ENCODE data around the gene PKDCC.
"Not testable (repeated sequence)": the region's sequence is repeated elsewhere in the genome, so short reads cannot be mapped to it uniquely, and the experiment has no call there.

PKDCC gene

DNA sequence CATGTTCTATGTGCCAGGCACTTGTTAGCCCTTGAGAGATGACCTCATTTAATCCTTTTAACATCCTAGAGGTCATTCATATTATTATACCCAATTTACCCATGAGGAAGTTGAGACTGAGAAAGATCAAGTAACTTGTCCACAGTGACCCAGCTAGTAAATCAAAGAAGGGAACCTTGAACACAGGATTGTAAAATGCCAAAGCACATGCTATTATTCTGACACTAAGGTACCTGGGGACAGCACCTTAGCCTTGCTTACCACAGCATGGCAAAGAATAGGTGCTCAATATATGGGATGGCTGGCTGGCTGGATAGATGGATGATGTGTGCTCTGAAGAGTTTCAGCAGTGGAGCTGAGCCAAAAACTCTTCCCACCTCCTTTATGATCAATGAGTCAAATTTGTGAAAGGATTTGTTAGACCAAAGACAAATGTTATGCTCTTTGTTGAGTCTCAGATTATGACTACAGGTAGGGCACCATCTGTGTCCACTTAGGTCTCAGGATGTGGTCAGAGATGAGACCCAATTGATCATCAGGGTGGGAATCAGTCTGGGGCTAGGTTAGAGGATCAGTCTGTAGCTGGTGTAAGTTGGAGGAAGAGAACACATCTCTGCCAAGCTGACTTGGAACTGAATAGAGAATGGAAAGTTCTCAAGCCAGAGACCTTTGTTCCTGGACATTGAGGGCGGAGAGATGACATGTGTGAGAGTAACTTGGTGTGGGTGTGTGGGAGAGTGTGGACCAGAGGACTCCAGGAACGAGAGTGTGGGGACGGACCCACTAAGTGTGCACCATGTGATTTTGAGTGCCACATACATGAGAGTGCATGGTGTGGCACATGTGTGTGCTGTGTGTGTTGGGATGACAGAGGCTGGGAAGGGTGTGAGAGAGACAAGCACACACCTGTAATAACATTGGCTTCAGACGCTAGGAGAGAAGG, 16.3 kb upstream of the PKDCC start:
- no peak for DNase-seq

DNA sequence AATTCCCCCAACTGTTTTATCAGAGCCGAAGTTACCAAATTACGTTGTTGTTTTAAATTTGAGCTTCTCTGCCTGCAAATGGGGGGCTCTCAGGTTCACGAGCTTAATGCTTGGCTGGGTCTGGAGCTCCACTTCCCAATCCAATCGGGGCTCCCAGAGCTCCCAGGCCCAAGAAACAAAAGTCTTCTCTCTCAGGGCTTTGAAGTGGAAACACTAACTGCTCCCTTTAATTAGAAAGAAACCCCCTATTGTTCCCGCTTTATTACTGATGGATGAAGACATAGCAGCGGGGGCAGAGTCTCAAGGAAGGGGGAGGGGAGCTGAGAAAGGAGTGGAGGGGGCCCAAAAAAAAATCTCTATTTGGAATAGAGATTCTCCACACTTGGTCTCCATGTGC, 15.6 kb upstream of the PKDCC start:
- no peak for DNase-seq

DNA sequence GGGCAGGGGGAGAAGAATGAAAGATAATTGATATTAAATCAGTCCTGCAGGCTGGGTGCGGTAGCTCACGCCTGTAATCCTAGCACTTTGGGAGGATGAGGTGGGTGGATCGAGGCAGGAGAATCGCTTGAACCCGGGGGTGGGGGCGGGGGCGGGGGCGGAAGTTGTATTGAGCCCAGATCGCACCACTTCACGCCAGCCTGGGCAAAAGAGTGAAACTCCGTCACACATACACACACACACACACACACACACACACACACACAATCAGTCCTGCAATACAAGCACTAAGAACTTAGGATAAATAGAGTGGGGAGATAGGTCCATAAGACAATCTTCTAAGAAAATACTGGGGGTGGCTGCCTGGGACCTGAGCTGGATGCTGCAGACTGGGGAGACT, 15.1 kb upstream of the PKDCC start:
- DNase-seq, result no peak

DNA sequence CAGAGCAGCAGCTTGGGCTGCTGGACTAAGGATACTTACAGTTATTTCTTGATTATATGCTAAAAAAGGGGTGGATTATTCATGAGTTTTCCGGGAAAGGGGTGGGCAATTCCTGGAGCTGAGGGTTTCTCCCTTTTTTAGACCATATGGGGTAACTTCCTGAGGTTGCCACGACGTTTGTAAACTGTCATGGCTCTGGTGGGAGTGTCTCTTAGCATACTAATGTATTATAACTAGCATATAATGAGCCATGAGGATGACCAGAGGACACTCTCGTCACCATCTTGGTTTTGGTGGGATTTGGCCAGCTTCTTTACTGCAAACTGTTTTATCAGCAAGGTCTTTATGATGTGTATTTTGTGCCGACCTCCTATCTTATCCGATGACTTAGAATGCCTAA, 13.7 kb upstream of the PKDCC start:
- not testable (repeated sequence) for DNase-seq

DNA sequence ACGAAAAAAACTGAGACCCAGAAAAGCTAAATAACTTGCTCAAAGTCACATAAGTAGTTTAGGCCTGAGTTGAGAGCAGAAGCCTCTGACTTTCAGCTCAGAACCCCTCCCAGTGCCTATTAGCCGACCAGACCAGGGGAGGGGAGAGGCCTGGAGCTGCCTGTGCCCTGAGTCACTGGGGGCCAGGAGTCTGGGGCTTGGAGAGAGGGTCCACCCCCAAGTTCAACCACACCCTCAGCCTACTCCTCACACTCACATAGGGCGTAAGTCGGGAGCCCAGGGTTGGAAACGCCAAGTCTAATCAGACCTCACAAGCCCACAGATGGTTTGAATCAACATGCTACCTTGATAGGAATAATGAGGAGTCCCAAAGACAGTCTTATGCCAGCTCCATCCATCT, 12.6 kb upstream of the PKDCC start:
- DNase-seq, result no peak

DNA sequence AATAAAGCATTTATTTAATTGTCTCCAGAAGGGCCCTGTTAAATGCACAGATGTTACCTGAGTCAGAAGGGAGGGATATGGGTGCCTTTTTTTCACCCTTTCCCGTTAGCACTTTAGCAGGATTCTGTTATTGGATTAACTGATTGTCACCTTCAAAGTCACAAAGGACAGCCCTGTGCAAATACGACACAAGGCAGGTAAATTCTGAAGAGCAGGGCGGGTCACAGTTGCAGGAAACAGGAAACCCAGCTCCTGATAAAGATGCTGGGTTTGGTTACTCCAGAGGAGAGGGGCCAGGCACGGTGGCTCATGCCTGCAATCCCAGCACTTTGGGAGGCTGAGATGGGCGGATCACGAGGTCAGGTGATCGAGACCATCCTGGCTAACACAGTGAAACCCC, 11.4 kb upstream of the PKDCC start:
- no peak for DNase-seq

DNA sequence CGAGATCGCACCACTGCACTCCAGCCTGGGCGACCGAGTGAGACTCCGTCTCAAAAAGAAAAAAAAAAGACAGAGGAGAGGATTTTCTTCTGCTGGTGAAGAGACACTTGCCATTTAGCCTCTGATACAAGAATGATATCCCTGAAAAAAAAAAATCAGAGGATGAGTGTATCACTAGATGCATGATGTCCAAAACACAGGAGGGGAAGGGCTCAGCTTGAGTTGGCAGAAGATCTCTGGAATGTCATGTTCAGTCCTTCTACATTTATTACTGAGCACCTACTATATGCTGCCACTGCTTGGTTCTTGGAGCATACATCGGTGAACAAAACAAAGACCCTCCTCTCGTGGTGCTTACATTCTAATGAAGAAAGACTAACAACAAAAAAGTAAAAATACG, 10.9 kb upstream of the PKDCC start:
- DNase-seq, result no peak

DNA sequence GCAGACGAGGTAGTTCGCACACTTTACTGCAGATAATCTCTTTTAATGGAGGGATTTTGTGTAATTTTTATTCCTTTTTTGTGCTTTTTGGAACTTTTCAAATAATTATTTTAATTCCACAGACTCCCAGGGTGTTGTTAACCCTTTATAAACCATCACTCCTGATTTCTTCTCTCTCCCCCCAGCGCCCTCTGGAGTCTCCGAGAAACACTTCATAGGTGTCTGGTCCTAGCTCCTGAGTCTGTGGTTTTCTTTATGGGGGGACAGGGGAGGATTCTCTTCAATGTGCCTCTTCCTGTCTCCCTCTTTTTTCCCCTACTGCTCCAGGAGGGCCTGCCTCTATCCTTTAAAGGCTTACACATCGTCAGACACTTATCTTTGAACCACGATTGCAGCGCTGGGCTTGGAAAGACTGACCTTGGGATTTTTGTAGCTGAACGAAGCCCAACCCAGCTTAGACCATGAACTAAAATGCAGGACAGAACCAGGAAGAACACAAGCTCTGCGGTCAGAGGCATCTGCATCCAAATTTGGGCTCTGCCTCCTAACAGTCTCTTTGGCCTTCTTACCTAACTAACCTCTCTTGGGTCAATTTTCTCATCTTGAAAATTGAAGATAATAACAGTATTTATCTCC, 7.1 kb upstream of the PKDCC start:
- DNase-seq, result no peak

DNA sequence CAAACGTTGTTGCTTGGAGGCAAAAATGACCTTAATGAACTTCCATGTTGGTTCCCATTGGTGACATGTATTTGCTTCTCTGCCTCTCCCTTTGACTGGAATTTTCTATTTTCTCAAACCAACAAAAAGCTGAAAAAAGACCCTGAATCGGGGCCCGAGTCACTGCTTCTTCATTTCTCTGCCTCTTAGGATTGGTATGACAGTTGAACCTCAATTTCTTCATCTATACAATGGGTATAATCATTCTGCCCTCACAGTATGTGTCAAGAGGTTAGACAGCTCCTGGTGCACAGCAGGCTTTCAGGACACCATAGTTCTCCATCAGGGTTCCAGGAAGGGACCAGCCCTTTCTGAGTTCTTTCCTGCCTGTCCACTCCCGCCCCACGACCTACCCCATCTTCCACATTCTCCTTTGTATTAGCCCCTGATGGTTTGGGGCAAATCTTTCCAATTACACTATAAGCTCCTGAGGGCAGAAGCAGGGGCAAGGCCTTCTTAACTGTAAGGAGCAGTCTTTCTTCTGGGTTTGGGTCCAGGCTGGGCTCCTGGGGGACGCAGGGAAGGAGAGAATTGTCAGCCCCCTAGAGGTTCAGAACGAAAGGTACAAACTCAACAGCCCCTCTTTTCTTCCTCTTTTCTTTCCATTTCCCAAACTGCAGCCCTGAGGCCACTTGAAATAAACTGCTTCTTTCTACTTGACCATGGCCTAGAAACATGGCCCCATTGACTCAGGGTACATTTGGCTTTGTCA, 6.3 kb upstream of the PKDCC start:
- no peak for DNase-seq

DNA sequence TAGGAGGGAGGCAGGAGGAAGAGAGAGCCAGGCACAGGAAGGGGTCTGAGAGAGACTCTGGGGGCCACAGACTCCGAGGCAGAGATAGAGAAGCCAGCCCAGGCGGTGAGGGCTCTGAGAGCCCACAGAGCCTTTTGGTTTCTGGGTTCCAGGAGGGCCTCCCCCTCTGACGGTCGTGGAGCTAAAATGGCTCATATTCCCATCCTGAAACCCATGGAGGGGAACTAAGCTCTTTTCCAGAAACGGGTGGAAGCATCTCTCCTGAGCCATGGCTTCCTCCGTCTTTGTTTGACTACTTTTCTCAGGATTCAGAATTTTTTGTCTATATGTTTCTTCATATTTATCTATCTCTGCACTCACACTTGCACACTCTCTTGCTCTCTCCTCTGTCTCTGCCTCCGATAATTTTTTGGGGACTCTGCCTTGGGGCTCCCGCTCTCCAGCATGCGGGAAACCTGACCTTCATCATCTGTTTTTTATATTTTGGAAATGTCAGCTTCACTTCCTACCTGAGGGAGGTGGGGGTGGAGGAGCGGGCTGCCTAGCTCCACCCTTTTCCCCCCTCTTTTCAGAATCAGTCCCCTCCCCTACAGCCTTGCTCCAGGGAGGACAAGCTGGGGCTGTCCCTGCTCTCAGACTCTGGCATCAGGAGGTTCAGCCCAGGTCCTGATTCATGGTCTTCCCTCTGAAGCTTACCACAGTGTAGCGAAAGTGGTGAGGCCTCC, 5.0 kb upstream of the PKDCC start:
- DNase-seq, result no peak

DNA sequence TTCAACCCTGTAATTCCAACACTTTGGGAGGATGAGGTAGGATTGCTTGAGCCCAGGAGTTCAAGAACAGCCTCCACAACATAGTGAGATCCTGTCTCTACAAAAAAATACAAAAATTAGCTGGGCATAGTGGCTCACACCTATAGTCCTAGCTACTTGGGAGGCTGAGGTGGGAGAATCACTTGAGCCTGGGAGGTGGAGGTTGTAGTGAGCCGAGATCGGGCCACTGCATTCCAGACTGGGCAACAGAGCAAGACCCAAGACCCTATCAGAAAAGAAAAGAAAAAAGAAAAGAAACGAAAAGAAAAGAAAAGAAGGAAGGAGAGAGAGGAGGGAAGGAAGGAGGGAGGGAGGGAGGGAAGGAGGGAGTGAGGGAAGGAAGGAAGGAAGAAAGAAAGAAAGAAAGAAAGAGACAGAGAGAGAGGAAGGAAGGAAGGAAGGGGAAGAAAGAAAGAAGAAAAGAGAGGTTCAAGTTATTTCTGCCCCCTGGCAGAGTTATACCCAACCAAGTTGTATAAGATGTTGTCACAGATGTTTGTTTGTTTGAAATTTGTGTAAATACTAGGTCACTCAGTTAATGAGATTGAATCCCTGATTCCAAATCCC, 3.9 kb upstream of the PKDCC start:
- no peak for DNase-seq

DNA sequence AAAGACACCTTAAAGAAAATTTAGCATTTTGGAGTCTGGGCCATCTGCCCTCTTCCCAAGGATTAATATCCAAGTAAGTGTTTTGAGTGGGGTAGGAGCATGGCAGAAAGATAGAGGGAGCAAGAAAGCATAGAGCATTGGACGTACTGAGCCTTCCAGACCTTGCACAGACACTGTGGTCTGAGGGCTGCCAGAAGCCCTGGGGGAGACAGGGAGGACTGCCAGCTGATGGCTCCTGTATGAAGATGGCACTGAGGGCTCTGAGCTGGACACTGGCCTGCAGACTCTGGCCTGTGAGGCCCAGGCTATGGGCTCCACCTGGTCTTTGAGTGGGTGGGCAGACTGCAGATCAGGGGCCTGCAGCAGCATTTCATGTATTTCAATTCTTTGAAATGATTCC, 2.9 kb upstream of the PKDCC start:
- DNase-seq, result no peak

DNA sequence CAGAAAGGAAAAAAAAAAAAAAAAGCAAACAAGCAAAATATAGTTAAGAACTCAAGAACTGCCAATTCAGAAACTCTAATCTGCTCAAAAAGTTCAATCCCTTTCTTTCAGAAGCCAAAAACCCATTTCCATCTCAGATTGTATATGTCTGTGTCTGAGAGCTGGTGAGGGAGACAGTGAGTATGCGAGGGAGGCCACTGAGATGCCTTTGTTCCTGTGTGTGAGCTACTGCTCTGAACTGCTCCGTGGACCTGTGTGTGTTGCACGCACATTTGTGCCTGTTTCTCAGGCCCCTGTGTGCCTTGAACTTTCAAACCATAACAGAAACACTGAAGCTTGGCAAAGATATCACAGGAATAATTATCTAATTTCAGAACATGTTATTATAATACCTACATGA, 2.5 kb upstream of the PKDCC start:
- no peak for DNase-seq

DNA sequence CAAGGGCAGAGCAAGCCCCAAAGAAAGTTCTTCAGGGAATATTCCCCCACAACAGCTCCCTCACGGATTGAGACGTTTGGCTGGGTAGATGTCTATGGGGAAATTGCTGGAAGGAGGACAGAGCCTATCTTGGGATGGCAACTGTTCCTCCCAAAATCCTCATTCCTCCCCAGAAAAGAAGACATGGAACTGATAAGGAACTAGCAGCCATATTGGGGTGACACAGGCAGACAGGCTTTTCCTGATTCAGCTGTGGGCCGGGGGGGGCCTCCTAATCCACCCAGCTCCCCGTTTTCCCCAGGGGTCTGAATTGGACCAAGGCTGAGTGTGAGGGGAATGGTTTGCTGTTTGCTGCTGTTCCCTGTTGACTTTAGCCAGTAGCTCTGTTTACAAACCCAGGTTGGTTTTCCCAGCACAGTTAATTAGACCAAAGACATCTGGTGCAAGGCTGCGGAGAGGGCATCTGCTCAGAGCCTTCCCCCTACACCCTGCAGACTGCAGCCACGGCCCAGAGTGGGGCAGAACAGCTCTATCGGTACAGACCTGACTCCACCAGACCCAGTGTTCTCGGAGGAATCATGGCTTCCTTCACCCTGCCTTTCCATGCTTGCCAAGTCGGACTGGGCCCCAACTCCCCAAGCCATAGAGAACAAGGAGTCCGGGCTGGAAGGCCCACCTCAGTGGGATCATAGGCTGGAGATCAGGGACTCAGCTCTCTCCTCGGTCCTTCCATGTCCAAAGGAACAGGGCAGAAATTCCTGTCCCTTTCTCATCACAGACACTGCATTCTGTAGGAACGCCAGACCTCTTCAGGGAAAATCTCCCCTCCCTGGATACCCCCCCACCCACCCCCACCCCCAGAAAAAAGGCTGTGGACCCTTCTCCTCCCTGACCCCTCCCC, 1.7 kb upstream of the PKDCC start:
- no peak for DNase-seq

DNA sequence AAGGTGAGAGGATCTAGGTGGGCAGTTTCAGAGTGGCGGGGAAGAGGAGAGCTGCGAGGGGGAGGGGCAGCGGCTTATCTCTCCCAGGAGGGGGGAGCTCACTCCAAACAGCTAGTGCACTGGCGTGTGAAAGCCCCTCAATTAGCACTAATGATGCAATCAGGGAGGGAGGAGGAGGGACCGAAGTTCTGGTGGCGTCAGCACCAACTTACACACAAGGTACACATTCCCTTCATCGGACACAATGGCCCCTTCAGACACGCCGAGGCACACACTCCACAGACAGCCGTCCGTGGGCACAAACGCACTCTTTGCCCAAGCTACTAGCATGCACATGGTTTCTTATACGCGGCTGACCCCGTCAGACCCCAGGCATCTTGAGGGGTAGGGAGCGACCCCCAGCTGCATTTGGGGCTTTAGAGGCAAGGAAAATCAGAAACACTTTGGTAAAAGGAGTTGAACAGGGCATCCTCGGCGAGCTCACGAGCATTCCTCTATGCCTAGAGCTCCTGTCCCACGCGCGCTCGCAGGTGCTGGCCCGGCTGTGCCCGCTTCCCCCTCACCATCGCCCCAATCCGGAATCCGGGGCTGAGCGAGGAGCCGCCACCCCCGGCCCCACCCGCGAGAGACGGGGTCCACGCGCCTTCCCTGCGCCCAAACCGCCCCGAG, 868 bp upstream of the PKDCC start:
- DNase-seq, result peak; percentile 3 to 6

DNA sequence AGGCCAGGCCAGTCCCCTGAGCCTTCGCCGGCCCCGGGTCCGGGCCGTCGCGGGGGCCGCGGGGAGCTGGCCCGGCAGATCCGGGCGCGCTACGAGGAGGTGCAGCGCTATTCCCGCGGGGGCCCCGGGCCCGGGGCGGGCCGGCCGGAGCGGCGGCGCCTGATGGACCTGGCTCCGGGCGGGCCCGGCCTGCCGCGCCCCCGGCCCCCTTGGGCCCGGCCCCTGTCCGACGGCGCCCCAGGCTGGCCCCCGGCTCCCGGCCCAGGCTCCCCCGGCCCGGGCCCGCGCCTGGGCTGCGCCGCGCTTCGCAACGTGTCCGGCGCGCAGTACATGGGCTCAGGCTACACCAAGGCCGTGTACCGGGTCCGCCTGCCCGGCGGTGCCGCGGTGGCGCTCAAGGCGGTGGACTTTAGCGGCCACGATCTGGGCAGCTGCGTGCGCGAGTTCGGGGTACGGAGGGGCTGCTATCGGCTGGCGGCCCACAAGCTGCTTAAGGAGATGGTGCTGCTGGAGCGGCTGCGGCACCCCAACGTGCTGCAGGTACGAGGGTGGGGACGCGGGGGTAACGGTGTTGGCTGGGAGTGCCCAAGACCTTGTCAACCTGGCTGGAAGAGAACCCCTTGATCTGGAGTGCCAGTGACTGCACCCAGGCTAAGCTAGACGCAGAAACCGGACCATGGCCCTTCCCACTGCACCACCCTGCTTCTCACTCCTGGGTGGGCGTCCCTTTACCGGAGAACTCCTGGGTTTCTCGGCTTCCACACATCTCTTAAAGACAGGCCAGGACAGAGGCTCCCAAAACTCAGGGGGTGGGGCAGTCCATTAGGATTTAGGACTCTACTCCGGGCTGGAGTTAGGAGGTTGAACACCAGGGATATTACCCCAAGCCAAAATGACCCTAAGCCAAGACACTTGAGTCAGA, 739 bp downstream of the PKDCC start:
- DNase-seq, result no peak

DNA sequence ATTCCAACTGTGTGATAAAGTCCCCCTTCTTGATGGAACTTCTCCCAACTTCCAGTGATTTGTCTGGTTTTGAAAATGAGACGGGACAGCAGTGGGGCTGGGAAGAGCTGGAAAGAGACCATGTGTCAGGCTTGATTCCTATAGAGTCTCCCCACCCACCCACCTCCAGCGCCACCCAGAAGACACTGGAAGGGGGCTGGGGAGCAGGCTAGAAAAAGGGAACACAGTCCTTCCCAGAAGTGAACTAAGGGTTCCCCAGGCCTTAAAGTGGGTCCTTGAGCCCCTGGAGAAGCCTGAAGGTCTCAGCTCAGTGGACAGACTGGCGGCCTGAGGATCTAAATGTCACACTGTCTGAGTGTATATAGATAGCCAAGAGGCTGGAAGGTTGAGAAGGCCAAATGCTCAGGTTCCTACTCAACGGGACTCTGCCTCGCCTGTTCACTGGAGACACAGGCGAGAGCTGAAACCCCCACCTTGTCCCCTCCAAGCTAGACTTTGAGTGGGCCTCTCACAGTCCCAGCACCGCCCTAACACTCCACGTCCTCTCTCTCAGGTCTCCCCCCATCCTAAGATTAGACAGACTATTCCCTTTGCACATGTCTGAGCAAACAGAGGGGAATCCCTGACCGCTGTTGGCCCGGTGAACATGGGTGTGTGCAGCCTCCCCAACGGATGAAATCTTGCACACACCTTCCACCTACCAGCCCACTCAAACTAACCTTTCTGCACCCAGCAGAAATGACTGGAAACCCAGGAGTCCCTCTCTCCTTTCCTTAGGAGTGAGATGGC, 1.6 kb downstream of the PKDCC start:
- no peak for DNase-seq

DNA sequence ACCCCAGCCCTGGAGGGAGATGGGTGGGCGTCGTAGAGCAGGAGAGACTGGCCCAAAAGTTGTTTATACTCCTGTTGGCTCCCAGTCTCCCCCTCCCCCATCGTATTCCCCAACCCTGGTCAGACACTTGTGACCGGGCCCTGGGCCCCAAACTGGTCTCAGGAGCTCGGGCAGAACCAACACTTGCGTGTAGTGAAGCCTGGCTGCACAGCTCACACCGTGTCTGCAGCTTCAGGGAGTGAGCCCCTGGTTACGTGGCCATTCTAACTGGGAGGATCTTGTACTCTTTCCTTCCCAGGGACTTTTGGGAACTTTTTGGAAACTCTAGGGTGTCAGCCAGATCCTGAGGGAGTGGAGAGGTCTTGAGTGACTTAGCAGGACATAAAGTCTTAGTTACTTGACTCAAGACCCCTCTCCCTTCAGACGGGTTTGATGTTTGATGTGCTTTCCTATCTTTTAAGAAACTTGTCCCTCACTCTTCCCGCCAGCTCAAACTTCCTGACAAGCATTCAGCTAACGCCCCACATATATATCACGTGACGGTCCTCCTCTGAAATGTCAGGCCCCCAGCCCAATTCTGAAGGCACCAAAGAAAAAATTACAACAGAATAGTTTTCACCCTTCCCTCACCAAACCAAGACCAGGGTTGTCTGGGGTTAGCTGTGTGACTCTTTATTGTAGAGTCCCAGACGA, 2.3 kb downstream of the PKDCC start:
- no peak for DNase-seq
